RWPE1 (cell line): ENCODE results near the gene ZBTB4.

Source experiments
- CTCF ChIA-PET: fragments of 350-600 bp; sonication (Branson Sonifier 250); formaldehyde crosslinking; extraction: SDS; loops from one replicate; lab custom pipeline; 2021; lab: Yijun Ruan, JAX
- POLR2A ChIA-PET: fragments of 400-600 bp; formaldehyde crosslinking; extraction: SDS; loops from one replicate; lab custom pipeline; 2020; ENCODE audit warnings: antibody characterized with exemption; ENCODE audit not compliant: low non-redundant PET; lab: Yijun Ruan, JAX
- DNase-seq: peaks from one replicate; pipeline ENCODE4 v3.0.0; 2012; ENCODE audit warnings: low spot score
- H3K27ac ChIP-seq: fragments of 450-650 bp; 2 replicates; pipeline ENCODE4 v1.5.1; 2017
- TF ChIP-seq, protein P1 (sequence below): fragments of 450-650 bp; conservative IDR thresholded peaks from 2 replicates; pipeline ENCODE4 v1.5.1; 2017; ENCODE audit warnings: low read depth, mild to moderate bottlenecking

The ZBTB4 gene

GRCh38 chr17:7466639-7467341 lies 12.6 kb downstream of the ZBTB4 start:
- H3K27ac ChIP-seq = peak overlapping the region; percentile 53
- ChIA-PET POLR2A (interaction anchor here (0.6 kb wide), 2 partner anchors 29 to 99 kb away, joined by 3 to 4 read pairs; no protein-coding TSS in a partner anchor), CTCF (no interaction called here)
- DNase-seq = no peak
- TF ChIP-seq, protein P1, sequence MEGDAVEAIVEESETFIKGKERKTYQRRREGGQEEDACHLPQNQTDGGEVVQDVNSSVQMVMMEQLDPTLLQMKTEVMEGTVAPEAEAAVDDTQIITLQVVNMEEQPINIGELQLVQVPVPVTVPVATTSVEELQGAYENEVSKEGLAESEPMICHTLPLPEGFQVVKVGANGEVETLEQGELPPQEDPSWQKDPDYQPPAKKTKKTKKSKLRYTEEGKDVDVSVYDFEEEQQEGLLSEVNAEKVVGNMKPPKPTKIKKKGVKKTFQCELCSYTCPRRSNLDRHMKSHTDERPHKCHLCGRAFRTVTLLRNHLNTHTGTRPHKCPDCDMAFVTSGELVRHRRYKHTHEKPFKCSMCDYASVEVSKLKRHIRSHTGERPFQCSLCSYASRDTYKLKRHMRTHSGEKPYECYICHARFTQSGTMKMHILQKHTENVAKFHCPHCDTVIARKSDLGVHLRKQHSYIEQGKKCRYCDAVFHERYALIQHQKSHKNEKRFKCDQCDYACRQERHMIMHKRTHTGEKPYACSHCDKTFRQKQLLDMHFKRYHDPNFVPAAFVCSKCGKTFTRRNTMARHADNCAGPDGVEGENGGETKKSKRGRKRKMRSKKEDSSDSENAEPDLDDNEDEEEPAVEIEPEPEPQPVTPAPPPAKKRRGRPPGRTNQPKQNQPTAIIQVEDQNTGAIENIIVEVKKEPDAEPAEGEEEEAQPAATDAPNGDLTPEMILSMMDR = no peak

DNA sequence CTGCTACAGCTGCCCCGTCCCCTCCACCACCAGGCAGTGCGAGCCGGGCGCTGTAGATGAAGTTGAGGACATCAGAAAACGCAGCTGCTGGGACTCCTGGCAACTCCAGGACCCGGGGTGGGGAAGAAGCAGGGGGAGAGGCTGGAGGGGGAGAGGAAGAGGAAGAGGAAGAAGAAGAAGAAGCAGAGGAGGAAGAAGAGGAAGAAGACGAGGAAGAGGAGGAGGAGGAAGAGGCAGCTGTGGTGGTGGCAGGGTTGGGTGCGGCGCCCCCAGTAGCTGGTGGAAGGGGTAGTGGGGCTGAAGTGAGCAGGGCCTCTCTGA lies 13.2 kb downstream of the ZBTB4 start:
- ChIA-PET CTCF (no interaction called here), POLR2A (interaction anchor here (0.7 kb wide), 1 partner anchor 23 kb away, joined by 3 read pairs; no protein-coding TSS in a partner anchor)
- TF ChIP-seq, protein P1 = no peak
- H3K27ac ChIP-seq = peak overlapping the region; percentile 53
- DNase-seq = no peak

- DNase-seq = no peak
- ChIA-PET POLR2A (interaction anchor here (0.7 kb wide), 1 partner anchor 22 kb away, joined by 3 read pairs; no protein-coding TSS in a partner anchor), CTCF (no interaction called here)
- H3K27ac ChIP-seq = peak overlapping the region; percentile 53
- TF ChIP-seq, protein P1 = no peak
These were observed 13.7 kb downstream of the ZBTB4 start for GRCh38 chr17:7465597-7466275.

DNA sequence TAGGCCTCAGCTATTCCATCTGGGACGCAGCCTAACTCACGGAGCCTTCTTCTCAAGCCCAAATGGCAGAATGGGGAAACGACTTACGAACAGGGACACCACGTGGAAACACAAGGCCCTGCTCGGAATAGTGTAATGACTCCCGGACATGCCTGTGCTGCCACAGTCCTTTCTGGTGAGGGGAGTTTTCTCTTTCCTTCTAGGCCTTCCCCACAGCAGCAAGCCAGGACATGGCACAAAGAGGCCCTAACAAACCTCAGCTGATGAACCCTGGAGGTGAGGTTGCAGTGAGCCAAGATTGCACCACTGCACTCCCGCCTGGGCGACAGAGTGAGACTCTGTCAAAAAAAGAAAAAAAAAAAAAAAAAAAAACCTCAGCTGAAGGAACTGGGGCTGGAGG lies 15.3 kb downstream of the ZBTB4 start:
- DNase-seq = no peak
- peak overlapping the region; percentile 45 for H3K27ac ChIP-seq
- POLR2A ChIA-PET = no interaction called here
- TF ChIP-seq, protein P1 = no peak
- CTCF ChIA-PET = no interaction called here

DNA sequence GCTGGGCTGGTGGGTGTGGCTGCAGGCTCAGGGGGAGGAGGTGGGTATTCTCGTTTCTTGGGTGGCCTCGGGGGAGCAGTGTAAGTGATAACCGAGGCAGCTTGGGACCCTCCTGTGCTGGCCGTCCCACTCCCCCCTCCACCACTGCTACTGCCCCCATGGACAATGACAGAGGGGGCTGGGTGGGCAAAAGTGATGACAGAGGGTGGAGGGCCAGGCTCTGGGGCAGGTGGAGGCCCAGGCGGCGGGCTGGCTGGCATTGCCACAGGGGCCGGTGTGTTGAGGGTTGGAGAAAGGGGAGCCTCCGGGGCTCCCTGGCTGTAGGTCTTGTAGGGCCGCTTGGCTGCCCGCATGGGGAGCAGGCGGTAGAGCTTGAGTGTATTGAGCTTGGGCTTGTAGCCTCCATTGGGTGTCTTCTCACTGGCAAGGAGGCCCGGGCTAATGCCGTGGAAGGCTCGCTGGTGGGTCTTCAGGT lies 16.0 kb downstream of the ZBTB4 start:
- no peak for DNase-seq
- H3K27ac ChIP-seq = peak overlapping the region; percentile 45
- TF ChIP-seq, protein P1 = no peak
- CTCF ChIA-PET = no interaction called here
- POLR2A ChIA-PET = interaction anchor here (1.0 kb wide), 1 partner anchor 19 kb away, joined by 3 read pairs; no protein-coding TSS in a partner anchor
